HG03558 (cell line): ENCODE data around the gene MAP1LC3A.
"Not testable (repeated sequence)": the region's sequence is repeated elsewhere in the genome, so short reads cannot be mapped to it uniquely, and the experiment has no call there.

ENCODE experiments used
- ATAC-seq: cut with Tn5 transposase; IDR thresholded peaks from one replicate; pipeline ENCODE4 v1.9.1; 2021; ENCODE audit warnings: moderate number of reproducible peaks; ENCODE audit not compliant: unreplicated experiment; ENCODE audit errors: extremely low read depth

MAP1LC3A gene

GRCh38 chr20:34558320-34559218, at the start of gene MAP1LC3A:
MAP1LC3A (plus strand) TSS chr20:34558718; CDS start chr20:34558869, 151 bp downstream.
- ATAC-seq, result no peak

- no peak for ATAC-seq
These were observed 47.9 kb upstream of the MAP1LC3A start for GRCh38 chr20:34510575-34510974.

- ATAC-seq, result no peak
These were observed 46.6 kb upstream of the MAP1LC3A start for GRCh38 chr20:34511891-34512265.

- ATAC-seq, result no peak
These were observed 46.1 kb upstream of the MAP1LC3A start for GRCh38 chr20:34512266-34512954.

GRCh38 chr20:34512955-34513419, 45.5 kb upstream of the MAP1LC3A start:
- ATAC-seq, result no peak

GRCh38 chr20:34514034-34514433, 44.5 kb upstream of the MAP1LC3A start:
- ATAC-seq, result not testable (repeated sequence)

GRCh38 chr20:34514897-34515483, 43.5 kb upstream of the MAP1LC3A start:
- ATAC-seq, result no peak

- ATAC-seq, result no peak
These were observed 42.9 kb upstream of the MAP1LC3A start for GRCh38 chr20:34515484-34516246.

- peak; percentile 48 for ATAC-seq
These were observed 42.0 kb upstream of the MAP1LC3A start, which contains the start of gene DYNLRB1 for GRCh38 chr20:34516247-34517113. DYNLRB1 (plus strand) TSS chr20:34516422; CDS start chr20:34516459, 37 bp downstream.

- ATAC-seq, result no peak
These were observed 41.4 kb upstream of the MAP1LC3A start for GRCh38 chr20:34517114-34517505.

GRCh38 chr20:34518863-34519262, 39.7 kb upstream of the MAP1LC3A start:
- not testable (repeated sequence) for ATAC-seq

- not testable (repeated sequence) for ATAC-seq
These were observed 38.7 kb upstream of the MAP1LC3A start for GRCh38 chr20:34519841-34520240.

- no peak for ATAC-seq
These were observed 35.3 kb upstream of the MAP1LC3A start for GRCh38 chr20:34522969-34523871.

- no peak for ATAC-seq
These were observed 34.1 kb upstream of the MAP1LC3A start for GRCh38 chr20:34524426-34524825.

- no peak for ATAC-seq
These were observed 33.2 kb upstream of the MAP1LC3A start for GRCh38 chr20:34525342-34525708.

- no peak for ATAC-seq
These were observed 32.7 kb upstream of the MAP1LC3A start for GRCh38 chr20:34525709-34526416.

GRCh38 chr20:34526466-34526865, 32.1 kb upstream of the MAP1LC3A start:
- no peak for ATAC-seq

GRCh38 chr20:34527016-34527415, 31.5 kb upstream of the MAP1LC3A start:
- no peak for ATAC-seq
